Measurements from ENCODE around the gene APOA4.
"Not testable (repeated sequence)": the region's sequence is repeated elsewhere in the genome, so short reads cannot be mapped to it uniquely, and the experiment has no call there.

Gene APOA4

GRCh38 chr11:116828632-116829524 lies 5.8 kb upstream of the APOA4 start:
- FAIRE-seq = no peak

GRCh38 chr11:116827461-116827860 lies 4.4 kb upstream of the APOA4 start:
- no peak for FAIRE-seq

- FAIRE-seq = no peak
Measured at GRCh38 chr11:116826751-116827431, 3.8 kb upstream of the APOA4 start.

- no peak for FAIRE-seq
Measured at GRCh38 chr11:116825854-116826750, 3.0 kb upstream of the APOA4 start.

GRCh38 chr11:116825434-116825833 lies 2.3 kb upstream of the APOA4 start:
- FAIRE-seq = no peak

- no peak for FAIRE-seq
Measured at GRCh38 chr11:116822575-116822974, 529 bp downstream of the APOA4 start.

GRCh38 chr11:116821050-116821918 lies 1.8 kb downstream of the APOA4 start:
- FAIRE-seq = no peak

GRCh38 chr11:116819049-116819448 lies 4.1 kb downstream of the APOA4 start:
- no peak for FAIRE-seq

GRCh38 chr11:116814502-116814901 lies 8.6 kb downstream of the APOA4 start:
- no peak for FAIRE-seq

GRCh38 chr11:116813781-116814471 lies 9.2 kb downstream of the APOA4 start:
- no peak for FAIRE-seq

GRCh38 chr11:116813170-116813569 lies 9.9 kb downstream of the APOA4 start:
- FAIRE-seq = no peak

GRCh38 chr11:116812109-116812508 lies 11.0 kb downstream of the APOA4 start:
- peak; percentile 98 for FAIRE-seq

GRCh38 chr11:116811194-116811593 lies 11.9 kb downstream of the APOA4 start:
- no peak for FAIRE-seq

GRCh38 chr11:116808262-116809175 lies 14.6 kb downstream of the APOA4 start:
- no peak for FAIRE-seq

GRCh38 chr11:116807601-116808261 lies 15.4 kb downstream of the APOA4 start:
- FAIRE-seq = no peak

GRCh38 chr11:116804001-116804400 lies 19.1 kb downstream of the APOA4 start:
- no peak for FAIRE-seq

- FAIRE-seq = not testable (repeated sequence)
Measured at GRCh38 chr11:116801662-116802061, 21.4 kb downstream of the APOA4 start.

GRCh38 chr11:116800610-116801009 lies 22.5 kb downstream of the APOA4 start:
- no peak for FAIRE-seq

GRCh38 chr11:116798368-116798767 lies 24.7 kb downstream of the APOA4 start:
- no peak for FAIRE-seq

- no peak for FAIRE-seq
Measured at GRCh38 chr11:116797816-116798215, 25.3 kb downstream of the APOA4 start.
